GM12874 (cell line): ENCODE data around the gene IVNS1ABP.

Source experiments
- TF ChIP-seq, protein P1 (sequence below): IDR thresholded peaks from 2 replicates; pipeline ENCODE4 v1.5.1; 2011; ENCODE audit warnings: low read depth, mild to moderate bottlenecking, control low read depth, low read length, moderate library complexity; ENCODE audit not compliant: insufficient read depth

Gene IVNS1ABP

DNA sequence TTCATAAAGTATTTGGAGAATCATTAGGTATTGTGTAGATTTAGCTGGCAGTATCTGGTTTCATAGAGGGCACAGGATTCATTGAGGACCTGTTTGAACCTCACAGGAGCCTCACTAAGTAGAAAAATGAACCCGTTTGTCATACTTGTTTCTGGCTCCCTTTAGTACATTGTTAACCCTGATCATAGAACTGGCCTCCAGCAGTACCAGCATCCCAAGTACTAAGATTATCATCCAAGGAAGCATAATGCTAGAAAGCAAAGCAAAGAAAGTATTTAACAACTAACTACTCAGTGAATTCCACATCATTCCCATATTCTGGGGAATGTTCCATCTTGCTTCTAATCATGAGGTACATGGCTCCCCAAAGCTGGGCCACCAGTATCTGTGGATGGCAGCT lies 54.9 kb downstream of the IVNS1ABP start:
- TF ChIP-seq, protein P1, sequence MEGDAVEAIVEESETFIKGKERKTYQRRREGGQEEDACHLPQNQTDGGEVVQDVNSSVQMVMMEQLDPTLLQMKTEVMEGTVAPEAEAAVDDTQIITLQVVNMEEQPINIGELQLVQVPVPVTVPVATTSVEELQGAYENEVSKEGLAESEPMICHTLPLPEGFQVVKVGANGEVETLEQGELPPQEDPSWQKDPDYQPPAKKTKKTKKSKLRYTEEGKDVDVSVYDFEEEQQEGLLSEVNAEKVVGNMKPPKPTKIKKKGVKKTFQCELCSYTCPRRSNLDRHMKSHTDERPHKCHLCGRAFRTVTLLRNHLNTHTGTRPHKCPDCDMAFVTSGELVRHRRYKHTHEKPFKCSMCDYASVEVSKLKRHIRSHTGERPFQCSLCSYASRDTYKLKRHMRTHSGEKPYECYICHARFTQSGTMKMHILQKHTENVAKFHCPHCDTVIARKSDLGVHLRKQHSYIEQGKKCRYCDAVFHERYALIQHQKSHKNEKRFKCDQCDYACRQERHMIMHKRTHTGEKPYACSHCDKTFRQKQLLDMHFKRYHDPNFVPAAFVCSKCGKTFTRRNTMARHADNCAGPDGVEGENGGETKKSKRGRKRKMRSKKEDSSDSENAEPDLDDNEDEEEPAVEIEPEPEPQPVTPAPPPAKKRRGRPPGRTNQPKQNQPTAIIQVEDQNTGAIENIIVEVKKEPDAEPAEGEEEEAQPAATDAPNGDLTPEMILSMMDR, result no peak

GRCh38 chr1:185260611-185261010 lies 56.4 kb downstream of the IVNS1ABP start:
- TF ChIP-seq, protein P1, result no peak

DNA sequence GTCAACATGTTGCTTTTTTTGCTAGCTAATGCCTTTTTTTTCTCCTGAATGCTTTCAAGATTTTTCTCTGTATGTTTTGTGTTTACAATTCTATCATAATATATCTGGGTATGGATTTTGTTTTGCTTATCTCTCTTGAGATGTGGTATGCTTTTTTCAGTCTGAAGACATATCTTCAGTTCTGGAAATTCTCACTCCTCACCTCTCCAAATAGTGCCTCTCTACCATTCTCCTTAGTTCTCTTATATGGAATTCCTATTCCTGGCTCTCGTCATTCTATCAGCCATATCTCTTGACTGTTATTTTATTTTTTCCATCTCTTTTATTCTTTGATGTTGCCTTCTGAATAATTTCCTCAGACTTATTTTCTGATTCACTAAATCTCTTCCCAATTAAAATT lies 58.4 kb downstream of the IVNS1ABP start:
- TF ChIP-seq, protein P1, result no peak

DNA sequence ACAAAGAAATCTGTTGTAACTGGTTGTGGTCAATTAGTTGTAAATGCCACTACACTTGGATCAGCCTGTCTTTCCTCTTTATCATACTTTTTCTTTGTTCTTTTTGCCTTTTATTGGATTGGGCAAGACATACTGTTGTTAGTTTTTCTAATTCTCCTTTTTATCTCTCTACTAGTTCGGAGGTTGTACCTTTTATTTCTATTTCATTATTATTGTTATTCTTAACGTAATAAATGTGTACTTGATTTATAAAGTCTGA lies 59.2 kb downstream of the IVNS1ABP start:
- TF ChIP-seq, protein P1, result no peak

DNA sequence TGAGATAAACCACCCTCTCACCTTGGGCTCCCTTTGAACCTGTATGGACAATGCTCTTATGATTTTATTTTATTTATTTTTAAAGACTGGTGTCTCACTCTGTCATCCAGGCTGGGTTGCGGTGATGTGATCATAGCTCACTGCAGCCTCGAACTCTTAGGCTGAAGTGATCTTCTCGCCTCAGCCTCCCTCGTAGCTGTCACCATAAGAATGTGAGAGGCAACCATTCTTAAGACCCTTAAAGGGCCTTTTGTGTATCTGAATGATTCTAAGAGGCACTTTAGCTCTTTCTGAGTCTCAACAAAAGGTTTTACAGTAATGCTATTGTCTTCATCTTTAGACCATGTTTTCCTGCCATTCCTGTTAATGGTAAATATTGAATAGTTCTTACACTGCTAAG lies 67.0 kb downstream of the IVNS1ABP start:
- TF ChIP-seq, protein P1, result no peak

DNA sequence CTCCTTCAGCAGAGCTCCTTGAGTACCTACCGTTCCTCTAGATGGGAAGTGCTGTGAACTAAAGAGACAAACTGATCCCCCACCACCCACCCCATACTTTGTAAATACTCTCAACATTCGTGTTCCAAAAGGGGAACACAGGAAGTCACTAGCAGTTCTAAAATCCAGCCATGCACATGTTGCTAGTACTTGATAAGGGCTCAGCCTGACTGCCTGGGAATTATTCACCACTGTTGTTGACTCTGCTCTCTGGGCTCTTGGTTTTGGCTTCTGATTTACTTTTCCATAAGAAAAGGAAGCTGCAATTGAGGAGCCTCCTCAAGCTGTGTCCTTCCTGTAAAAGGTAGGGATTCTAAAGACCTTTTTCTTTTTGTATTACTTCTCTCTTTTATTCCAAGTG lies 67.5 kb downstream of the IVNS1ABP start:
- TF ChIP-seq, protein P1, result no peak
